Astrocyte (in vitro differentiated cells and primary cell): ENCODE data around the gene RABGAP1L.

Experiments
- EZH2 ChIP-seq: IDR thresholded peaks from 2 replicates; pipeline ENCODE4 v1.6.1; 2012; ENCODE audit warnings: mild to moderate bottlenecking, low read length, inconsistent platforms; ENCODE audit not compliant: insufficient read depth
- TF ChIP-seq, protein P1 (sequence below): IDR thresholded peaks from 2 replicates; pipeline ENCODE4 v1.5.1; 2011; ENCODE audit warnings: low read depth, mild to moderate bottlenecking, inconsistent platforms, low read length, moderate library complexity; ENCODE audit not compliant: insufficient read depth

DNA sequence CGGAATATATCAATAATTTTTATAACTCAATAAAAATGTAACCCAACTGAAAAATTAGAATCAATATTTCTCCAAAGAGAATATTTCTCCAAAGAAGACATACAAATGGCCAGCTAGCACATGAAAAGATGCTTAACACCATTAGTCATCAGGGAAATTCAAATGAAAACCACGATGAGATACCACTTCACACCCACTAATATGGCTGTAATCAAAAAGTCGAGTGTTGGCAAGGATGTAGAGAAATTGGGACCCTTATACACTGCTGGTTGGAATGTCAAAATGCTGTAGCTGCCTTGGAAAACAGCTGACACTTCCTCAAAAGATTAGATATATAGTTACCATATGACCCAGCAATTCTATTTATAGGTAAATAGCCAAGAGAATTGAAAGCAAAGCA is 421.5 kb downstream of the RABGAP1L start:
- TF ChIP-seq EZH2, result no peak
- TF ChIP-seq, protein P1, sequence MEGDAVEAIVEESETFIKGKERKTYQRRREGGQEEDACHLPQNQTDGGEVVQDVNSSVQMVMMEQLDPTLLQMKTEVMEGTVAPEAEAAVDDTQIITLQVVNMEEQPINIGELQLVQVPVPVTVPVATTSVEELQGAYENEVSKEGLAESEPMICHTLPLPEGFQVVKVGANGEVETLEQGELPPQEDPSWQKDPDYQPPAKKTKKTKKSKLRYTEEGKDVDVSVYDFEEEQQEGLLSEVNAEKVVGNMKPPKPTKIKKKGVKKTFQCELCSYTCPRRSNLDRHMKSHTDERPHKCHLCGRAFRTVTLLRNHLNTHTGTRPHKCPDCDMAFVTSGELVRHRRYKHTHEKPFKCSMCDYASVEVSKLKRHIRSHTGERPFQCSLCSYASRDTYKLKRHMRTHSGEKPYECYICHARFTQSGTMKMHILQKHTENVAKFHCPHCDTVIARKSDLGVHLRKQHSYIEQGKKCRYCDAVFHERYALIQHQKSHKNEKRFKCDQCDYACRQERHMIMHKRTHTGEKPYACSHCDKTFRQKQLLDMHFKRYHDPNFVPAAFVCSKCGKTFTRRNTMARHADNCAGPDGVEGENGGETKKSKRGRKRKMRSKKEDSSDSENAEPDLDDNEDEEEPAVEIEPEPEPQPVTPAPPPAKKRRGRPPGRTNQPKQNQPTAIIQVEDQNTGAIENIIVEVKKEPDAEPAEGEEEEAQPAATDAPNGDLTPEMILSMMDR, result no peak
